ENCODE data around the gene DUSP1.

DUSP1 gene

DNA sequence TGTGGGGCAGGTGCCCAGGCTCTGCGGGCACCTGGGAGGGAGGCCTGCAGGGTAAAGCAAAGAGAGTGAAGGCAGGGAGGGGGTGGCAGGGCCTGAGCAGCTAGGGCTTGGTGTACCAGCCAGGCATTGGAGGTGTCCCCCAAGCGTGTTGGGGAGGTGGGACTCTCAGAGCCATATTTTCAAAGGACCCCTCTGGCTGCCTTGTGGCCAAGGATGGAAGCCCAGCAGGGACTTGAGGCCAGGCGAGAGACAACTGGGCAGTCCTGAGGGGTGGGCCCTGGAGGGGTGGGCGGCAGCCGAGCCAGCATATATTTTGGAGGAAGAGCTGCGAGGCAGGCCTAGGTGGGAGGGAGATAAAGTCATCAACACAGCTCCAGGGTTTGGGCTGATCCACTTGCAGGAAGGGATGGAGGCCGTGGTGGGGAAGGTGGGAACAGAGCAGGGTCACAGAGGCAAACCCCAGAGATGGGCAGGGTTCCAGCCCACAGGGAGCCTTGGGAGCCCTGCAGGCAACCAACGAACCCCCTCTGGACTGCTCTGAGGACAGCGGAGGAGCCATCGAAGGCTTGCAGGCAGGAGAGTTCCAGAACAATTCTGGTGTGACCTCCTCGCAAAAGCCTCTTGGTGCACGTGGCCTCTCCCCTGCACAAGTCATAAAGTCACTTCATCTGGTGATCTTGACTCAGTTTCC is 35.7 kb downstream of the DUSP1 start:
- TF ChIP-seq GATA3 (IDR thresholded peaks at IDR 0.05; ENCODE audit: low read depth, low read length): no peak
- TF ChIP-seq GATA2 (IDR thresholded peaks at IDR 0.05; ENCODE audit: low read depth, low read length): no peak

DNA sequence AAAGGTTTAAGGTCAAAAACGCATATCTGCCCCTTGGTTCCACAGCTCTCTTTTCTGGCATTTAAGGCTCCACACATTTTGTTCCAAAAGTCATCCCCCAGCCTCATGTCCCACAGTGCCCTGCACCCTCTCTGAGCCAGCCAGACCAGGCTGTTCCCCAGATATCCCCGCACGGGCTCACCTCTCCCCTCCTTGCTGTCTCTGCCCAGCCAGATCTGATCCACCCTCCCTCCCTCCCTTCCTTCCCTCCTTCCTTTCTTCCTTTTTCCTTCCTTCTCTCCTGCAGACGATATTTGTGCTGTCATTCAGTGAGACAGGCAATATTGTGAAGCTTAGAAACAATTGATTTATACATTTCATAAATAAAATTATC is 37.0 kb downstream of the DUSP1 start:
- TF ChIP-seq GATA2 (IDR thresholded peaks at IDR 0.05; ENCODE audit: low read depth, low read length) (no peak), GATA3 (IDR thresholded peaks at IDR 0.05; ENCODE audit: low read depth, low read length) (no peak)

DNA sequence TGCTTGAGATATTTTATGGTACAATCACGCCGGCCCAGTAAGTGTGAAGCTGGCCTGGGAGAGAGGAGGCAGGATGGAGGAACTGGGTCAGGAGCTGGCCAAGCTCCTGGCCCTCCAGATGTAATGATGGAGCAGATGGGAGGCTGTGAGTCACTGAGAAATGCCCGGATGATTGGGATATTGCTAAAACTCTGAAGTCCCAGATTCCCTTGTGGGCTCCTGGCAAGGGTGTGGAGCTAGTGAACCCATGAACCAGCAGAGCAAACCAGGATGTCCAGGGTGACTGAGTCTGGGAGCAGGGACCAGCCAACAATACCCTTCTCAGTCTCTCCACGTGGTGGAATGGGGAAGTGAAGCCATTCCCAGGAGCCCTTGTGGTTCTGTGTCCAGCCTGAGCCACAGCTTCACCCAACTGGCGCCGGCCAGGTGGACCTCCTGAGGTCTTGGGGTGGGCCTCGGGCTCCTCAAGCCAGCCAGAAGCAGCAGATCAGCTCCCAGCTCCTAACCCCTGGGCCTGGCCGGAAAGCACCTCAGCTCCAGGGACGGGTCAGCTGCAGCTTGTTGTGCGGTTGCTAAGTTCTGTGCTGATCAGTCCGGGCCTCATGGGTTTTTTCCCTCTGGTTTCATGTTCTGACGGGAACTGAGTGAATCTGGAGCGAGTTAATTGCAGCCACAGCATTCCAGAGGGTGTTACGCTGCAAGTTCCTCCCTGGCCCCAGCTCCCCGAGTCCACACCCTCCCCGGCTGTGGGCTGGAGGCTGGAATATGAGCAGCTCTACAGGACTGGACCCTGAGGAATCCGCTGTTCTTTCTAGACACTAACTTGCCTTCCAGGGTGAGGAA is 37.6 kb downstream of the DUSP1 start:
- no peak for TF ChIP-seq GATA3 (IDR thresholded peaks at IDR 0.05; ENCODE audit: low read depth, low read length)
- TF ChIP-seq GATA2 (IDR thresholded peaks at IDR 0.05; ENCODE audit: low read depth, low read length): no peak

DNA sequence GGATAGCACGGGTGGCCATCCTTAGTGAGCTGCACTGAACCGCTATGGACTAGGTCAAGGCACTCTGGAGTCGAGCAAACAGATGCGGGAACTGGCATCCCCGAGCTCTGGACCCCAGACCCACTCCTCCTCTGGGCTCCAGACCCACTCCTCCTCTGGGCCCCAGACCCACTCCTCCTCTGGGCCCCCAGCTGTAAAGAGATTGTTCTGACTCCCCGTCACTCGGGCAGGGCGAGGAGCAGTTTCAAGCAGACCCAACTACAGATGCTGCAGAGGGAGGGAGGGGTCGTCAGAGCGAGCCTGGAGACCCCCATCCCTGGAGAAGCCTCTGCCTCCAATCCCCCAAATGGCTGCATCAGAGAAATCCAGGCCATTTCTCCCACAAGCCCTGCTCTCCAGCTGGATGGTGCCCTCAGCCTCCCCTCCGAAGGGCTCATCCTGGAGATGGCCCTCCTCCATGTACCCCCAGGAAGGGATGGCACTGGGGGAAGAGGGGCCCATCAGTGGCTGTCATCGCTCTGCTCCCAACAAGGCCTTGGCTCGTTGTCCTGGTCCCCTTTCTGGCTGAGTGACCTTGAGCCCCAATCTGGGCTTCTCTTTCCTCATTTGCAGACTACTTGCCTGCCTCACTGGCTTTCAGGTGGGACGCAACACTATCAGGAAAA is 38.7 kb downstream of the DUSP1 start:
- no peak for TF ChIP-seq GATA2 (IDR thresholded peaks at IDR 0.05; ENCODE audit: low read depth, low read length)
- TF ChIP-seq GATA3 (IDR thresholded peaks at IDR 0.05; ENCODE audit: low read depth, low read length): no peak

DNA sequence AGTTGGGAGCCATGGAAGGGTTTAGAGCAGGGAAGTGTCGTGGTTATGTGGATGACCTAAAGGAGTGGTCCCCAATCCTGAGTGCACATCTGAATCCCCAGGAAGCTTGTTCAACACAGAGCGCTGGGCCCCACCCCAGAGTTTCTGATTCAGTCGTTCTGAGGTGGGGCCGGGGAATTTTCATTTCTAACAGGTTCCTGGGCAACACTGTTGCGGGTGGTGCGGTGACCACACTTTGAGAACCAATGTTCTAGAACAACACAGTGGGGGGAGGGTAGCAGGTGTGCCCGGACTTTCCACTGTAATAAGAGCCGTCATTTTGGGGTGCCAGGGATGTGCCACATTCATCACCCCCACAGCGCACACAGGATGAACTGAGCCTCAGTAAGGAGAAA is 39.3 kb downstream of the DUSP1 start:
- TF ChIP-seq GATA3 (IDR thresholded peaks at IDR 0.05; ENCODE audit: low read depth, low read length) (no peak), GATA2 (IDR thresholded peaks at IDR 0.05; ENCODE audit: low read depth, low read length) (no peak)

DNA sequence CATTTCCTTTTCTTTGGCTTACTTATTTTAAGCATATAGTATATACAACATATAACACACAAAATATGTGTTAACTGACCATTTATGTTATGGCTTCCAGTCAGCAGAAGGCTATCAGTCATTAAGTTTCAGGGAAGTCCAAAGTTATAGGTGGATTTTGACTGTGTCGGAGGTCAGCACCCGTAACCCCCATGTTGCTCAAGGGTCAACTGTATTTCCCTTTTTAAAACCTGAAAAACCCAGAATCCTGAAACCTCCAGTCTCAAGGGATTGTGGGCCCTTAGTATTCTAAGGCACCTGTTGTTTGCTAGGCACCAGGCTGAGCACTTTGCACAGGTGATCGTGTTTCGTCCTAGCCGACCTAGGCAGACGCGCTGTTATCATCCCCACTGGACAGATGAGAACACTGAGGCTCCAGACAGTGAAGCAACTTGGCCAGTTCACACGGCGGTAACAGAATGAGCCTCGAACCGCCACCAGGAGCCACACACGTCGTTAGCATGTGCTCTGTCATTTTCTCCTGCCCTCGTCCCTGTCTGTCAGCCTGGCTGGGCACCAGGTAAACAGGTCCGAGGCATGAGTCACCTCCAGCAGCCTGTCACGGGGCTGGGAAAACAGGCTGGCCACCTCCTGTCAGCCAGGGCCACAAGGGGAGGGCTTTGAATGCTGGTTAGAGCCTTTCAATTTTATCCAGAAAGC is 39.9 kb downstream of the DUSP1 start:
- TF ChIP-seq GATA3 (IDR thresholded peaks at IDR 0.05; ENCODE audit: low read depth, low read length): no peak
- no peak for TF ChIP-seq GATA2 (IDR thresholded peaks at IDR 0.05; ENCODE audit: low read depth, low read length)

DNA sequence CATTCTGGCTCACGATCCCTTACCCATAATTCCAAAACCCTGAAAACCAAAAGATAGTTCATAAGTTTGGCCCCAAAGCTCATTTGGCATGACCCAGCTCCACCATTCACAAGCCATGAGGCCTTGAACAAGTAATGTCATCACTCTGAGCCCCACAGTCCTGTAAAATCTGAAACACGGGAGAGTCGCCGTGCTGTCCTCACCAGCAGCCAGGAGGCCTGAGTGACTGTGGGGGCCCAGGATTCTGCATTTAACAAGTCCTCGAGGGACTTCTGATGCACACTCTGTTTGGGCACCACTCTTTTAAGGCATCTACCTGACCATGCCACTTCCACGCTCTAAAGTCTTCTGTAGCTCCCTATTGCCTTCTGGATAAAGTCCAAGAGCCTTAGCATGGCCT is 40.8 kb downstream of the DUSP1 start:
- TF ChIP-seq GATA3 (IDR thresholded peaks at IDR 0.05; ENCODE audit: low read depth, low read length): no peak
- TF ChIP-seq GATA2 (IDR thresholded peaks at IDR 0.05; ENCODE audit: low read depth, low read length): no peak

DNA sequence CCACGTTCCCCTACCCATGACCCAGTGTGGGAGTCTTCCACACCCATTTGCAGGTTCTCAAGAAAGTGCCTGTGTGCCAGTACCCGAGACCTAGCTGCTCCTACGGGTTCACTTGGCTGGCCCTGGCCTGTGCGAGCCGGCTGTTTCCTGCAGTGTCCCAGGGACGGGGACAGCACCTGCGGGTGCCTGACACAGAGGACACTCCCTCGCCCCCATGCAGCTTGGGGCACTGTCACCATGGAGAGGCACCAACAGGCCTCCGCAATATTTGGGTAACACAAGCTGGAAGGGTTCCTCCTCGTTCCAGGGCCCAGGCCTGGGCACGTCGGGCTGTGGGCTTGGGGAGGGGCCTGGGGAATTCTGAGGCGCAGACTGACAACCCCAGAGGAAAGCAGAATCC is 41.4 kb downstream of the DUSP1 start:
- no peak for TF ChIP-seq GATA2 (IDR thresholded peaks at IDR 0.05; ENCODE audit: low read depth, low read length)
- no peak for TF ChIP-seq GATA3 (IDR thresholded peaks at IDR 0.05; ENCODE audit: low read depth, low read length)

DNA sequence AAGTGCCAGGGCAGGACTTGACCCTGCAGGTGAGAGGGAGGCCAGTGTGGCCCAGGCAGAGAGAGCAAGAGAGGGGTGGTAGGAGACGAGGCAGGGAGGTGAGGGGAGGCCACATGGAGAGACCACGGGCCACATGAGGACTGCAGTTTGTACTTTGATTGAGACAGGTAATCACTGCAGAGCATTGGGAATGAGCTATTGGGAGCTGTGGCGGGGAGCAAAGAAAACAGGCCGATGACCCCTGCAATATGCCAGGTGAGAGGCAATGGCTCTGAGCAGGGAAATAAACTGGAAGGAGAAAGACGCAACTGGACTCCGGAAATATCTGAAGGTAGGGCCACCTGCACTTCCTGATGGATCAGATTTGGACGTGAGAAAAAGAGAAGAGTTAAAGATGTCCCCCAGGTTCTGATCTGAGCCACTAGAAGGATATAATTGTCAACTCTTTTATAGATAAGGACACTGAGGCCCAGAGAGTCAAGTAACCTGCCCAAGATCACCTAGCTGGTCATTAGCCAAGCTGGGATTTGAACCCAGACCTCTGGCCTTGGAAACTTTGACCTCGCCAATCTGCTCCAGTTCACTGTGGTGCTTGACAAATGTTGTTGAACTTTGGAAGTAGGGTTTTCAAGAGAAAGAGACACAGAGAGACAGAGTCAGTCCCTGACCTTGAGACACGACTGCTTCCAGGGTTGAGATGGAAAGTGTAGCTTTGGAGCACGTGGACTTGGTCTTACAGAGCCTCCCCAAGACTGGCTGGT is 42.3 kb downstream of the DUSP1 start:
- TF ChIP-seq GATA3 (IDR thresholded peaks at IDR 0.05; ENCODE audit: low read depth, low read length) (no peak), GATA2 (IDR thresholded peaks at IDR 0.05; ENCODE audit: low read depth, low read length) (no peak)

DNA sequence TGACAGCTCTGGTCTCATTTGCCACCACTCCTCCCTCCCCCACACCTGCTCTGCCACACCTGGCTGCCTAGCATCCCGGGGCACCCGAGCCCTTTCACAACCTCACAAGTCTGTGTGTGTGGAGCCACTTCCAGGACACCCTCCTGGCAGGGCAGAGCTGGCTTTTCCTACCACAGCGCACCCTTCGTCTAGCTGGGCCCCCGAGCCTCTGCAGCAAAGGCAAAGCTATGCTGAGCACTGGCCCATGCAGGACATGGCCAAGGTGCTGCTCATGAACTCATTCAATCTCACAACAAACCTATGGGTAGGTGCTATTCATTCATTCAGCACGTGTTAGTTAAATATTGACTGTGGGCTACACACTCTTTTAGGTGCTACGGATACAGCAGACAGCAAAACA is 43.4 kb downstream of the DUSP1 start:
- TF ChIP-seq GATA2 (IDR thresholded peaks at IDR 0.05; ENCODE audit: low read depth, low read length): no peak
- TF ChIP-seq GATA3 (IDR thresholded peaks at IDR 0.05; ENCODE audit: low read depth, low read length): no peak

DNA sequence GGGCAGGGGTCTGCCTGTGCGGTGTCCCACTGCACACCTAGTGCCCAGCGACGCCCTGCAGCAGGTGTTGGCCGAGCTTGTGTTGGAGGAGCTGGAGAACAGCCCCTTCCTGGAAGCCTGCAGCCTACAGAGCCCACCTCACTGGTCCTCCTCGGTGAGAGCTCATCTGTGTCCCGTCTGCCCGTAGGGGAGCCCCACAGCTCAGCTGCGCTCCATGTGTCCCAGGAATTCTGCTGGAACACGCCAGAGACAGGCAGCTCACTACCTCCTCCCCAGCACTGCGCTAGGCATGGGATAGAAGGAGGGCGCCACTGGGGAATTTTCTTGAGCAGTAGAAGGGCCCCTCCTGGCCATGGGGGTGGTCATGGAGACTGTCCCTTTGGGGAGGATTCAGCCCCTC is 44.0 kb downstream of the DUSP1 start:
- TF ChIP-seq GATA3 (IDR thresholded peaks at IDR 0.05; ENCODE audit: low read depth, low read length) (no peak), GATA2 (IDR thresholded peaks at IDR 0.05; ENCODE audit: low read depth, low read length) (no peak)

DNA sequence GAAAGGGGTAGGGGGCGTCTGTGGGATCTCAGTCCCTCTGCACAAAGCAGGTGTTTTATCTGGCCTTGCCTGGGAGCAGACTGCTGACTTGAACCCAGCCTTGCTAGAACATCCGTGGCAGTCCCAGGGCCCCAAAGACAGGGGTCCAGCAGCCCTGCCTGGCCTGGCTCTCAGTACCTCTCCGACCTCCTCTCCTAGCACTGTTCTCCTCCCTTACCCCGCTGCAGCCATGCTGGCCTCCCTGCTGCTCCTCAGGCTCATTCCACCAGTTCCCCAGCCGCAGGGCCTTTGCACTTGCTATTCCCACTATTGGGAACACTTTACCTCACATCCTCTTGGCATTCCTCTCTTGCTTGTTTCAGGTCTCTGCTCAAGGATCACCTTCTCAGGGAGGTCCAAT is 45.2 kb downstream of the DUSP1 start:
- TF ChIP-seq GATA3 (IDR thresholded peaks at IDR 0.05; ENCODE audit: low read depth, low read length) (no peak), GATA2 (IDR thresholded peaks at IDR 0.05; ENCODE audit: low read depth, low read length) (no peak)

DNA sequence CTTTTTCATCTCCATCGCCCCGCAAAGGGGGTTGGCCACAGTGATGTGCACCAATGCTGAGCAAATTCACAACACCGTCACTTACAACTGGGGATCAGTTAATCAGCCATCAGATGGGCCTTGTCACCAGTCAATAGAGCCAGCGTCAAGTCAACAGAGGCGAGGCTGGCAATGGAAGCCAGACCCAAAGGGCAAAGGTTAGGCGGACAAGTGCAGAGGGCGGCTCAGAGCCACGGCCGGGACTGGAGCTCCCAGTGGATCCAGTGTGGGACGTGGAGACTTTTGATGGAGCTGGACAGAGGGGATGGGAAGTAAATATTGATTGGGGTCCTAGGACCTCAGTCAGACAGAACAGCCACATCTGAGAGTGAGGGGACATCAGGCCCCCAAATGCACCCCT is 45.7 kb downstream of the DUSP1 start:
- no peak for TF ChIP-seq GATA2 (IDR thresholded peaks at IDR 0.05; ENCODE audit: low read depth, low read length)
- no peak for TF ChIP-seq GATA3 (IDR thresholded peaks at IDR 0.05; ENCODE audit: low read depth, low read length)
